GM06990 (cell line): ENCODE data around the gene RABEP1.

ENCODE experiments used
- DNase-seq: peaks from one replicate; pipeline ENCODE4 v3.0.0-alpha.2; 2011; ENCODE audit not compliant: insufficient read length; ENCODE audit errors: extremely low read depth
- H3K27me3 ChIP-seq: replicated peaks from 2 replicates; pipeline ENCODE4 v1.6.0; 2011; ENCODE audit warnings: low read length; ENCODE audit not compliant: control insufficient read depth, insufficient read depth
- H3K36me3 ChIP-seq: 2 replicates; pipeline ENCODE4 v1.5.1; 2011; ENCODE audit warnings: low read length; ENCODE audit not compliant: control insufficient read depth, insufficient read depth
- H3K4me3 ChIP-seq: replicated peaks from 2 replicates; pipeline ENCODE4 v1.5.1; 2011; ENCODE audit warnings: low read depth, mild to moderate bottlenecking, control low read depth, low read length
- CTCF ChIP-seq: IDR thresholded peaks from 2 replicates; pipeline ENCODE4 v1.5.1; 2011; ENCODE audit warnings: low read length, control low read depth, mild to moderate bottlenecking, inconsistent platforms; ENCODE audit not compliant: insufficient read depth, poor library complexity, severe bottlenecking

The RABEP1 gene

GRCh38 chr17:5365831-5366230 is 83.7 kb downstream of the RABEP1 start:
- Histone ChIP-seq H3K4me3 (no peak overlapping the region), H3K27me3 (no peaks in the 10 kb centered on the region), H3K36me3 (peaks cover 16% of the 10 kb centered on the region)
- no peak for TF ChIP-seq CTCF
- DNase-seq = no peak

GRCh38 chr17:5370411-5370810 is 88.3 kb downstream of the RABEP1 start:
- no peak for DNase-seq
- no peak for TF ChIP-seq CTCF
- Histone ChIP-seq H3K27me3 (no peaks in the 10 kb centered on the region), H3K36me3 (peaks cover 17% of the 10 kb centered on the region), H3K4me3 (no peak overlapping the region)

GRCh38 chr17:5373112-5373511 is 91.0 kb downstream of the RABEP1 start:
- peaks cover 18% of the 10 kb centered on the region for H3K36me3 ChIP-seq
- no peaks in the 10 kb centered on the region for H3K27me3 ChIP-seq
- TF ChIP-seq CTCF = no peak
- DNase-seq = peak; percentile 46
- no peak overlapping the region for H3K4me3 ChIP-seq

GRCh38 chr17:5378566-5379207 is 96.6 kb downstream of the RABEP1 start:
- no peak for DNase-seq
- Histone ChIP-seq H3K4me3 (no peak overlapping the region), H3K27me3 (no peaks in the 10 kb centered on the region), H3K36me3 (peaks cover 45% of the 10 kb centered on the region)
- no peak for TF ChIP-seq CTCF

- H3K36me3 ChIP-seq = peaks cover 46% of the 10 kb centered on the region
- TF ChIP-seq CTCF = no peak
- DNase-seq = no peak
- no peaks in the 10 kb centered on the region for H3K27me3 ChIP-seq
- H3K4me3 ChIP-seq = no peak overlapping the region
These were observed 97.4 kb downstream of the RABEP1 start for GRCh38 chr17:5379351-5380107.
